ENCODE results near the gene RNF144A. TPM values are rescaled to one million over a fixed set of nuclear protein-coding genes. Genes with fewer than 3 reads are reported as not detected.

Gene RNF144A
- polyA plus RNA-seq, 1 of the 3 experiments (the other 2 are of a cell fraction) = 15.6 TPM

DNA sequence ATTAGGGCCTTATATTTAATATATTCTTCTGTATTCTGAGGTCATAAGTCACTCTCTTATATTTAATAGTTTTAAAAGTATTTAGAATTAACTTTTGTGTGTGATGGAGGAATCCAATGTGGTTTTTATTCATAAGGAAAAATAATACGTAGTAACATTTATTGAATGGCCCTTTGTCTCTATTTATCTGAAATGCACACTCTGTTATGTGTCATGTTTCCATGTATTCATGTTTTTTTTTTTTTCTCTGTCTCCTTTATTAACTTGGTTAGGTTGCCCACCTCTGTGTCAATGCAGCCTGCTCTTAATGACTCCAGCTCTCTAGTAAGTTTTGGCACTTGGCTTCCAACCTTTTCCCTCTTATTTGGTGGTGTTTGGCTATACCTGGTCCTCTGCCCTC, 33.8 kb downstream of the RNF144A start:
- 87% methylated on average over 1 of the region's 1 CpG for WGBS (ENCODE audit: low lambda C conversion rate)
- H3K4me3 ChIP-seq (ENCODE audit: low read depth in 2 of 2, low read length in 1 of 2) = no peak overlapping the region

DNA sequence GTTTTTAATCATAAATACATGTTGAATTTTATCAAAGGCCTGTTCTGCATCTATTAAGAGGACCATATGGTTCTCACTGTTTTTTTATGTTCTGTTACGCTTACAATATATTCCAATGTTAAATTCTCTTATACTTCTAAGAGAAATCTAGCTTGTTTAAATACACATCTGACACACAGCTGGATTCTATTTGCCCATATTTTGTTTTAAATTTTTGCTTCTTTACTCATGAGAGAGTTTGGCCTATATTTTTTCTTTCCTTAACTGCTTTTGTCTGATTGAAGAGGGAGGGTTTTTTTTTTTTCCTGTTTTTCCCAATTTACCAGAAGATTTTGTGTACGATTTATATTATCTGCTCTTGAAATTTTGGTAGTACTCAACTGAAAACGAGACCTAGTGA, 34.9 kb downstream of the RNF144A start:
- peaks cover 9 to 12% of the 10 kb centered on the region in 2 experiments for H3K36me3 ChIP-seq (replicated peaks in 1 of 2; ENCODE audit: control insufficient read depth in 1 of 2, insufficient read depth in 2 of 2, low read length in 1 of 2)
- no peaks in the 10 kb centered on the region for H3K9me3 ChIP-seq
- peaks cover 4% of the 10 kb centered on the region; the same call in 1 of the 2 replicates for H3K79me2 ChIP-seq (ENCODE audit: insufficient read depth)
- H3K4me2 ChIP-seq = no peak overlapping the region
- peaks cover 7% of the 10 kb centered on the region for H3F3A ChIP-seq (replicated peaks; ENCODE audit: insufficient read depth)
- no peaks in the 10 kb centered on the region for H3K9me2 ChIP-seq
- POLR2A ChIA-PET = no interaction called here
- CTCF ChIA-PET = interaction anchor here (0.6 to 0.9 kb wide), 3 partner anchors 14 to 34 kb away, joined by 3 read pairs; no protein-coding TSS in a partner anchor
- H3K27ac ChIP-seq (ENCODE audit: low read depth in 2 of 2, low read length in 1 of 2) = peak overlapping the region; percentile 15 to 81; a peak in 3 of 4 replicates
- H3K9ac ChIP-seq = no peak overlapping the region
- H3K4me3 ChIP-seq (ENCODE audit: low read depth in 2 of 2, low read length in 1 of 2) = no peak overlapping the region
- no peak for DNase-seq
- peaks cover 0 to 52% of the 10 kb centered on the region in 2 experiments; a peak in 2 of 4 replicates for H3K4me1 ChIP-seq (ENCODE audit: control insufficient read depth in 1 of 2, insufficient read depth in 2 of 2, low read depth in 1 of 2, low read length in 1 of 2)
- no peaks in the 10 kb centered on the region for H4K20me1 ChIP-seq (ENCODE audit: insufficient read depth)
- H2AFZ ChIP-seq (ENCODE audit: low read depth) = no peak overlapping the region
- no peaks in the 10 kb centered on the region for H3K27me3 ChIP-seq (ENCODE audit: insufficient read depth)
- WGBS (ENCODE audit: low lambda C conversion rate) = 56% methylated on average over 3 of the region's 3 CpGs
- TF ChIP-seq RFX5 (IDR thresholded peaks at IDR 0.05; ENCODE audit: low read length) = no peak
- TF ChIP-seq TCF12 (IDR thresholded peaks at IDR 0.05) = peak; percentile 25; the same call in 1 of the 2 replicates

More for the DNA sequence above, 33.8 kb downstream of the RNF144A start:
- Histone ChIP-seq H3F3A (replicated peaks; ENCODE audit: insufficient read depth) (peaks cover 7% of the 10 kb centered on the region), H3K36me3 (replicated peaks in 1 of 2; ENCODE audit: control insufficient read depth in 1 of 2, insufficient read depth in 2 of 2, low read length in 1 of 2) (peaks cover 9 to 12% of the 10 kb centered on the region in 2 experiments), H3K79me2 (ENCODE audit: insufficient read depth) (peaks cover 4% of the 10 kb centered on the region; the same call in 1 of the 2 replicates), H4K20me1 (ENCODE audit: insufficient read depth) (no peaks in the 10 kb centered on the region), H3K9me3 (no peaks in the 10 kb centered on the region), H3K4me1 (ENCODE audit: control insufficient read depth in 1 of 2, insufficient read depth in 2 of 2, low read depth in 1 of 2, low read length in 1 of 2) (peaks cover 0 to 41% of the 10 kb centered on the region in 2 experiments; a peak in 3 of 4 replicates), H3K27me3 (ENCODE audit: insufficient read depth) (no peaks in the 10 kb centered on the region), H3K9ac (no peak overlapping the region), H2AFZ (ENCODE audit: low read depth) (no peak overlapping the region), H3K4me2 (no peak overlapping the region), H3K9me2 (no peaks in the 10 kb centered on the region), H3K27ac (ENCODE audit: low read depth in 2 of 2, low read length in 1 of 2) (peak overlapping the region; percentile 15 to 81; a peak in 3 of 4 replicates)
- ChIA-PET CTCF (interaction anchor here (0.6 to 1.2 kb wide), 3 partner anchors 17 to 94 kb away, joined by 3 to 4 read pairs (median 4); no protein-coding TSS in a partner anchor), POLR2A (no interaction called here)
- no peak for DNase-seq
- TF ChIP-seq, protein P1, sequence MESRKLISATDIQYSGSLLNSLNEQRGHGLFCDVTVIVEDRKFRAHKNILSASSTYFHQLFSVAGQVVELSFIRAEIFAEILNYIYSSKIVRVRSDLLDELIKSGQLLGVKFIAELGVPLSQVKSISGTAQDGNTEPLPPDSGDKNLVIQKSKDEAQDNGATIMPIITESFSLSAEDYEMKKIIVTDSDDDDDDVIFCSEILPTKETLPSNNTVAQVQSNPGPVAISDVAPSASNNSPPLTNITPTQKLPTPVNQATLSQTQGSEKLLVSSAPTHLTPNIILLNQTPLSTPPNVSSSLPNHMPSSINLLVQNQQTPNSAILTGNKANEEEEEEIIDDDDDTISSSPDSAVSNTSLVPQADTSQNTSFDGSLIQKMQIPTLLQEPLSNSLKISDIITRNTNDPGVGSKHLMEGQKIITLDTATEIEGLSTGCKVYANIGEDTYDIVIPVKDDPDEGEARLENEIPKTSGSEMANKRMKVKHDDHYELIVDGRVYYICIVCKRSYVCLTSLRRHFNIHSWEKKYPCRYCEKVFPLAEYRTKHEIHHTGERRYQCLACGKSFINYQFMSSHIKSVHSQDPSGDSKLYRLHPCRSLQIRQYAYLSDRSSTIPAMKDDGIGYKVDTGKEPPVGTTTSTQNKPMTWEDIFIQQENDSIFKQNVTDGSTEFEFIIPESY (IDR thresholded peaks at IDR 0.05; ENCODE audit: borderline replicate concordance, low read depth) = no peak
- TF ChIP-seq, protein P2, sequence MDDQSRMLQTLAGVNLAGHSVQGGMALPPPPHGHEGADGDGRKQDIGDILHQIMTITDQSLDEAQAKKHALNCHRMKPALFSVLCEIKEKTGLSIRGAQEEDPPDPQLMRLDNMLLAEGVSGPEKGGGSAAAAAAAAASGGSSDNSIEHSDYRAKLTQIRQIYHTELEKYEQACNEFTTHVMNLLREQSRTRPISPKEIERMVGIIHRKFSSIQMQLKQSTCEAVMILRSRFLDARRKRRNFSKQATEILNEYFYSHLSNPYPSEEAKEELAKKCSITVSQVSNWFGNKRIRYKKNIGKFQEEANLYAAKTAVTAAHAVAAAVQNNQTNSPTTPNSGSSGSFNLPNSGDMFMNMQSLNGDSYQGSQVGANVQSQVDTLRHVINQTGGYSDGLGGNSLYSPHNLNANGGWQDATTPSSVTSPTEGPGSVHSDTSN (IDR thresholded peaks at IDR 0.05) = no peak
- TF ChIP-seq EP300 (IDR thresholded peaks at IDR 0.05; ENCODE audit: borderline replicate concordance in 1 of 2, low read depth in 1 of 2, low read length in 1 of 2) = no peak
- no peak for TF ChIP-seq JUND (IDR thresholded peaks at IDR 0.05)
- TF ChIP-seq EZH2phosphoT487 (IDR thresholded peaks at IDR 0.05; ENCODE audit: borderline replicate concordance, low read depth) = no peak

DNA sequence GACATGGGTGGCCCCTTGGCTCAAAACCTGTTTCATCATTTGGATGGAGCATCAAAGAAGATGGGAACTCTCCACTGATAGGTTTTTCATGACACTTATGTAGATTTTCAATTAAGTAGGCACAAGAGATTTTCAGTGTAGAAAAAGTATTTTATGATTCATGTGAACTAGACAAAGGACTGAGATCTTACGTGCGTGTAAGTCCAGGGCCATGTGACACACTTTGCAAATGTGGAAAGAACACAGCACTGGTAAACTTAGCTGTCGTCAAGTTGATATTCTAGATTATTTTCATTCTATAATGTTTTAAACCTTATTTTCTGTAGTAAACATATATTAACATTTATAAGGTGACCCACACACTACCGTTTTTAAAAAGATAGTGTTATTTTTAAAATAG, 37.4 kb downstream of the RNF144A start:
- Histone ChIP-seq H3K36me3 (replicated peaks in 1 of 2; ENCODE audit: control insufficient read depth in 1 of 2, insufficient read depth in 2 of 2, low read length in 1 of 2) (peaks cover 5 to 9% of the 10 kb centered on the region in 2 experiments), H3K27ac (ENCODE audit: low read depth in 2 of 2, low read length in 1 of 2) (peak overlapping the region in 1 of 2 experiments; percentile 86; a peak in 2 of 4 replicates), H4K20me1 (ENCODE audit: insufficient read depth) (no peaks in the 10 kb centered on the region), H3K4me2 (no peak overlapping the region), H3K9me3 (no peaks in the 10 kb centered on the region), H3K4me3 (ENCODE audit: low read depth in 2 of 2, low read length in 1 of 2) (no peak overlapping the region), H3K79me2 (ENCODE audit: insufficient read depth) (no peaks in the 10 kb centered on the region), H3K4me1 (ENCODE audit: control insufficient read depth in 1 of 2, insufficient read depth in 2 of 2, low read depth in 1 of 2, low read length in 1 of 2) (peaks cover 0 to 53% of the 10 kb centered on the region in 2 experiments; a peak in 2 of 4 replicates), H3K9ac (no peak overlapping the region), H3K9me2 (no peaks in the 10 kb centered on the region), H3K27me3 (ENCODE audit: insufficient read depth) (no peaks in the 10 kb centered on the region), H2AFZ (ENCODE audit: low read depth) (no peak overlapping the region), H3F3A (replicated peaks; ENCODE audit: insufficient read depth) (peaks cover 7% of the 10 kb centered on the region)
- 96% methylated on average over 4 of the region's 4 CpGs for WGBS (ENCODE audit: low lambda C conversion rate)
- ChIA-PET CTCF (interaction anchor here (0.8 to 2.8 kb wide), 5 partner anchors 12 to 60 kb away, joined by 3 to 7 read pairs (median 4); no protein-coding TSS in a partner anchor), POLR2A (no interaction called here)
- DNase-seq = no peak
- TF ChIP-seq RAD21 (IDR thresholded peaks at IDR 0.05; ENCODE audit: low read length) (no peak), JUND (IDR thresholded peaks at IDR 0.05) (no peak), RFX5 (IDR thresholded peaks at IDR 0.05; ENCODE audit: low read length) (no peak), MXI1 (IDR thresholded peaks at IDR 0.05; ENCODE audit: low read depth, low read length) (no peak), YY1 (IDR thresholded peaks at IDR 0.05; ENCODE audit: low read depth) (no peak), EZH2phosphoT487 (IDR thresholded peaks at IDR 0.05; ENCODE audit: borderline replicate concordance, low read depth) (no peak), NFIC (IDR thresholded peaks at IDR 0.05; ENCODE audit: borderline replicate concordance) (no peak), RCOR1 (IDR thresholded peaks at IDR 0.05; ENCODE audit: low read length) (no peak)
- TF ChIP-seq, protein P3, sequence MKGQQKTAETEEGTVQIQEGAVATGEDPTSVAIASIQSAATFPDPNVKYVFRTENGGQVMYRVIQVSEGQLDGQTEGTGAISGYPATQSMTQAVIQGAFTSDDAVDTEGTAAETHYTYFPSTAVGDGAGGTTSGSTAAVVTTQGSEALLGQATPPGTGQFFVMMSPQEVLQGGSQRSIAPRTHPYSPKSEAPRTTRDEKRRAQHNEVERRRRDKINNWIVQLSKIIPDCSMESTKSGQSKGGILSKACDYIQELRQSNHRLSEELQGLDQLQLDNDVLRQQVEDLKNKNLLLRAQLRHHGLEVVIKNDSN (IDR thresholded peaks at IDR 0.05; ENCODE audit: borderline replicate concordance, low read depth) = no peak
- TF ChIP-seq, protein P4, sequence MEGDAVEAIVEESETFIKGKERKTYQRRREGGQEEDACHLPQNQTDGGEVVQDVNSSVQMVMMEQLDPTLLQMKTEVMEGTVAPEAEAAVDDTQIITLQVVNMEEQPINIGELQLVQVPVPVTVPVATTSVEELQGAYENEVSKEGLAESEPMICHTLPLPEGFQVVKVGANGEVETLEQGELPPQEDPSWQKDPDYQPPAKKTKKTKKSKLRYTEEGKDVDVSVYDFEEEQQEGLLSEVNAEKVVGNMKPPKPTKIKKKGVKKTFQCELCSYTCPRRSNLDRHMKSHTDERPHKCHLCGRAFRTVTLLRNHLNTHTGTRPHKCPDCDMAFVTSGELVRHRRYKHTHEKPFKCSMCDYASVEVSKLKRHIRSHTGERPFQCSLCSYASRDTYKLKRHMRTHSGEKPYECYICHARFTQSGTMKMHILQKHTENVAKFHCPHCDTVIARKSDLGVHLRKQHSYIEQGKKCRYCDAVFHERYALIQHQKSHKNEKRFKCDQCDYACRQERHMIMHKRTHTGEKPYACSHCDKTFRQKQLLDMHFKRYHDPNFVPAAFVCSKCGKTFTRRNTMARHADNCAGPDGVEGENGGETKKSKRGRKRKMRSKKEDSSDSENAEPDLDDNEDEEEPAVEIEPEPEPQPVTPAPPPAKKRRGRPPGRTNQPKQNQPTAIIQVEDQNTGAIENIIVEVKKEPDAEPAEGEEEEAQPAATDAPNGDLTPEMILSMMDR (IDR thresholded peaks at IDR 0.05) = no peak
